ENCODE measurements around the gene NOP53.

NOP53 gene

GRCh38 chr19:47766670-47767069 is 21.3 kb downstream of the NOP53 start:
- Histone ChIP-seq H3K27ac (replicated peaks) (no peak overlapping the region), H3K27me3 (ENCODE audit: insufficient read depth, poor library complexity, severe bottlenecking) (no peaks in the 10 kb centered on the region), H3K4me3 (replicated peaks; ENCODE audit: insufficient read depth, low read length) (no peak overlapping the region)
- no peak for TF ChIP-seq GABPA (IDR thresholded peaks at IDR 0.05; ENCODE audit: low read depth)
- no peak for TF ChIP-seq CTCF (IDR thresholded peaks at IDR 0.05; ENCODE audit: insufficient read depth, low read length)
- TF ChIP-seq POLR2AphosphoS5 (IDR thresholded peaks at IDR 0.05; ENCODE audit: low read depth): no peak
- no peak for TF ChIP-seq REST (IDR thresholded peaks at IDR 0.05; ENCODE audit: insufficient replicate concordance, low read depth)
- no peak for TF ChIP-seq SPI1 (IDR thresholded peaks at IDR 0.05; ENCODE audit: borderline replicate concordance, low read depth)
- DNase-seq (ENCODE audit: low read depth in 1 of 2, low spot score in 1 of 2): no peak

GRCh38 chr19:47767349-47767748 is 22.0 kb downstream of the NOP53 start:
- no peak for TF ChIP-seq GABPA (IDR thresholded peaks at IDR 0.05; ENCODE audit: low read depth)
- no peak for TF ChIP-seq POLR2AphosphoS5 (IDR thresholded peaks at IDR 0.05; ENCODE audit: low read depth)
- no peak for TF ChIP-seq REST (IDR thresholded peaks at IDR 0.05; ENCODE audit: insufficient replicate concordance, low read depth)
- TF ChIP-seq SPI1 (IDR thresholded peaks at IDR 0.05; ENCODE audit: borderline replicate concordance, low read depth): no peak
- TF ChIP-seq CTCF (IDR thresholded peaks at IDR 0.05; ENCODE audit: insufficient read depth, low read length): no peak
- Histone ChIP-seq H3K4me3 (replicated peaks; ENCODE audit: insufficient read depth, low read length) (no peak overlapping the region), H3K27ac (replicated peaks) (no peak overlapping the region), H3K27me3 (ENCODE audit: insufficient read depth, poor library complexity, severe bottlenecking) (no peaks in the 10 kb centered on the region)
- DNase-seq (ENCODE audit: low read depth in 1 of 2, low spot score in 1 of 2): no peak

GRCh38 chr19:47768604-47769003 is 23.3 kb downstream of the NOP53 start:
- no peak for DNase-seq (ENCODE audit: low read depth in 1 of 2, low spot score in 1 of 2)

More at GRCh38 chr19:47768604-47769003, 23.3 kb downstream of the NOP53 start:
- no peak overlapping the region for H3K4me3 ChIP-seq (replicated peaks; ENCODE audit: insufficient read depth, low read length)
- no peak for TF ChIP-seq SPI1 (IDR thresholded peaks at IDR 0.05; ENCODE audit: borderline replicate concordance, low read depth)
- no peak for TF ChIP-seq GABPA (IDR thresholded peaks at IDR 0.05; ENCODE audit: low read depth)
- TF ChIP-seq REST (IDR thresholded peaks at IDR 0.05; ENCODE audit: insufficient replicate concordance, low read depth): no peak
- TF ChIP-seq CTCF (IDR thresholded peaks at IDR 0.05; ENCODE audit: insufficient read depth, low read length): no peak
- no peak for TF ChIP-seq POLR2AphosphoS5 (IDR thresholded peaks at IDR 0.05; ENCODE audit: low read depth)
- no peaks in the 10 kb centered on the region for H3K27me3 ChIP-seq (ENCODE audit: insufficient read depth, poor library complexity, severe bottlenecking)
- H3K27ac ChIP-seq (replicated peaks): no peak overlapping the region
